ENCODE data around the gene TRIM66.

DNA sequence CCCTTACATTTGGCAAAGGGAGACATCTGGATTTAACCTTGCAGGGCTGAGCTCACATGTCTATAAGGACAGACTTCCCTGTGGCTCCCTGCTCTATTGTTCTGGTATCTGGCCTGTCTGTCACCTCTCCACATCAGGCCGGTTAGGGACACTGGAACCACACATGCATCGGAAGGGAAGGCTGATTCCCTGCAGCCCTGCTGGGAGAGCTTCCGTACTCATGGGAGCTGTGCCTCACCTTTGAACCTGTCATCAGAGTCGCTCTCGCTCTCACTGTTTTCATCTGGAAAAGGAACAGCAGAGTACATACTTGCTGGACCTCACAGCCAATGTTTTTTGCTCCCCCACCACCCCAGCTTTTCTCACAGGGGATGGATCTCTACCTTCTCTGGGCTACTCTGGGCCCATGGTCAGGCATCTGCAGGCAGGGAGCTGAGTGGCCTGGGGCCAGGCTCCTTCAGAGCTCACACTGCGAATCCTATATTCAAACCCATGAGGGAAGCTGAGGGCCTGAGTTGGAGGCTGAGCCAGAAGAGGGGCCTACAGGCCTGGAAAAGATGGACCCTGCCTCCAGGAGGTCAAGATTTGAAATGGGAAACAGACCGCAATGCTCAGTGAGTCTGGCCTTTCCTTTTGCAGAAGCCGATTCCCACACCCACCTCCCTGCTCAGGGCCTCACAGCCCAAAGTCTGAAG, 31.4 kb upstream of the TRIM66 start:
- TF ChIP-seq, protein P1, sequence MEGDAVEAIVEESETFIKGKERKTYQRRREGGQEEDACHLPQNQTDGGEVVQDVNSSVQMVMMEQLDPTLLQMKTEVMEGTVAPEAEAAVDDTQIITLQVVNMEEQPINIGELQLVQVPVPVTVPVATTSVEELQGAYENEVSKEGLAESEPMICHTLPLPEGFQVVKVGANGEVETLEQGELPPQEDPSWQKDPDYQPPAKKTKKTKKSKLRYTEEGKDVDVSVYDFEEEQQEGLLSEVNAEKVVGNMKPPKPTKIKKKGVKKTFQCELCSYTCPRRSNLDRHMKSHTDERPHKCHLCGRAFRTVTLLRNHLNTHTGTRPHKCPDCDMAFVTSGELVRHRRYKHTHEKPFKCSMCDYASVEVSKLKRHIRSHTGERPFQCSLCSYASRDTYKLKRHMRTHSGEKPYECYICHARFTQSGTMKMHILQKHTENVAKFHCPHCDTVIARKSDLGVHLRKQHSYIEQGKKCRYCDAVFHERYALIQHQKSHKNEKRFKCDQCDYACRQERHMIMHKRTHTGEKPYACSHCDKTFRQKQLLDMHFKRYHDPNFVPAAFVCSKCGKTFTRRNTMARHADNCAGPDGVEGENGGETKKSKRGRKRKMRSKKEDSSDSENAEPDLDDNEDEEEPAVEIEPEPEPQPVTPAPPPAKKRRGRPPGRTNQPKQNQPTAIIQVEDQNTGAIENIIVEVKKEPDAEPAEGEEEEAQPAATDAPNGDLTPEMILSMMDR (IDR thresholded peaks at IDR 0.05), result no peak
- TF ChIP-seq POLR2AphosphoS5 (IDR thresholded peaks at IDR 0.05) (no peak), POLR2A (IDR thresholded peaks at IDR 0.05) (no peak)
